ENCODE results near the gene RNASE2. TPM values are rescaled to one million over a fixed set of nuclear protein-coding genes. Genes with fewer than 3 reads are reported as not detected.
"Not testable (repeated sequence)": the region's sequence is repeated elsewhere in the genome, so short reads cannot be mapped to it uniquely, and the experiment has no call there.

The RNASE2 gene
- total RNA-seq, 2 experiments from 2014 or later = not detected

DNA sequence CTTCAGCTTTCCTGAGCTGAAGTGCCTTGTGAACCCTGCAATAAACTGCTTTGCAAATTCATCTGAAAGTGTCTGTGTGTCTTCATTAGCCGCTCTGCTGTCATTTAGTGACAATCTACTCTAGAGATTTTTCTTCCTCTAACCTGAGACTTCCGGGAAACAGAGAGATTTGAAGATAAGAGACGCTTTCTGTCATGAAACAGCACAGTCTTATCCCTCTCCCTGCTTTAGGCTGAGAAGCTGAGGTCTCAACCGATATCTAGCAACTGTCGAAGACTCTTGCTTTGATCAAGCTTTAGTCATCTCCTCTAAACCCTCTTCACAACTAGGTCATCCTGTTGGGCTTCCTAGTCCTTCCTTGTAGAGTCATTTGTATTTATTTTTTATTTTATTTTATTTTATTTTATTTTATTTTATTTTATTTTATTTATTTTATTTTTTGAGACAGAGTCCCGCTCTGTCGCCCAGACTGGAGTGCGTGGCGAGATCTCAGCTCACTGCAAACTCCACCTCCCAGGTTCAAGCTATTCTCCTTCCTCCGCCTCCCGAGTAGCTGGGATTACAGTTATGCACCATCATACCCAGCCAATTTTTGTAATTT, 1.2 kb downstream of the RNASE2 start:
- H3K36me3 Mint-ChIP-seq = no peaks in the 10 kb centered on the region
- H3K9me3 Mint-ChIP-seq = no peaks in the 10 kb centered on the region
- DNase-seq = no peak
- peaks cover 8% of the 10 kb centered on the region for H3K27me3 Mint-ChIP-seq
- ChIA-PET POLR2A (no interaction called here), CTCF (interaction anchor here (1.1 to 1.6 kb wide), 2 partner anchors 15 to 98 kb away, joined by 5 to 6 read pairs; no protein-coding TSS in a partner anchor)
- no peak overlapping the region for H3K27ac Mint-ChIP-seq
- no peak overlapping the region for H3K4me3 Mint-ChIP-seq
- H3K4me1 Mint-ChIP-seq (ENCODE audit: low read depth) = peaks cover 17% of the 10 kb centered on the region
- intact Hi-C loops (cut with micrococcal nuclease) = no loop called here

- H3K4me3 Mint-ChIP-seq; H3K27ac Mint-ChIP-seq; H3K9me3 Mint-ChIP-seq; intact Hi-C loops (cut with micrococcal nuclease); H3K36me3 Mint-ChIP-seq; H3K27me3 Mint-ChIP-seq; DNase-seq; POLR2A ChIA-PET: not testable (repeated sequence)
- CTCF ChIA-PET = interaction anchor here (1.6 to 6.1 kb wide), 2 partner anchors 13 to 101 kb away, joined by 3 to 77 read pairs; no protein-coding TSS in a partner anchor
- H3K4me1 Mint-ChIP-seq (ENCODE audit: low read depth) = peaks cover 21% of the 10 kb centered on the region
Observed at GRCh38 chr14:20958946-20959345, 3.7 kb downstream of the RNASE2 start.

- CTCF ChIA-PET = interaction anchor here (0.6 to 6.5 kb wide), 5 partner anchors 8 to 140 kb away, joined by 3 to 82 read pairs (median 52); no protein-coding TSS in a partner anchor
- Mint-ChIP-seq H3K27me3 (peaks cover 30% of the 10 kb centered on the region), H3K27ac (no peak overlapping the region), H3K36me3 (no peaks in the 10 kb centered on the region), H3K4me1 (ENCODE audit: low read depth) (peaks cover 11% of the 10 kb centered on the region), H3K4me3 (no peak overlapping the region), H3K9me3 (no peaks in the 10 kb centered on the region)
- POLR2A ChIA-PET = no interaction called here
- DNase-seq = no peak
- intact Hi-C loops (cut with micrococcal nuclease) = no loop called here
Observed at GRCh38 chr14:20969336-20969735, 14.0 kb downstream of the RNASE2 start.

- Mint-ChIP-seq H3K4me1 (ENCODE audit: low read depth) (peaks cover 11% of the 10 kb centered on the region), H3K36me3 (no peaks in the 10 kb centered on the region), H3K27me3 (peaks cover 25% of the 10 kb centered on the region), H3K4me3 (peak overlapping the region; percentile 84), H3K27ac (no peak overlapping the region), H3K9me3 (no peaks in the 10 kb centered on the region)
- ChIA-PET POLR2A (interaction anchor here (1.2 kb wide), 1 partner anchor 134 kb away, joined by 4 read pairs; no protein-coding TSS in a partner anchor), CTCF (interaction anchor here (0.6 to 6.5 kb wide), 57 partner anchors 8 to 627 kb away, joined by 3 to 82 read pairs (median 5); partner anchors contain the start of genes APEX1, PARP2, PIP4P1 and RNASE7)
- intact Hi-C loops (cut with micrococcal nuclease) = loop anchor here (5.0 to 10.0 kb wide), 3 partner anchors 98 to 288 kb away; partner anchors contain the start of gene RNASE4
- no peak for DNase-seq
Observed at GRCh38 chr14:20970647-20970982, 15.3 kb downstream of the RNASE2 start.

DNA sequence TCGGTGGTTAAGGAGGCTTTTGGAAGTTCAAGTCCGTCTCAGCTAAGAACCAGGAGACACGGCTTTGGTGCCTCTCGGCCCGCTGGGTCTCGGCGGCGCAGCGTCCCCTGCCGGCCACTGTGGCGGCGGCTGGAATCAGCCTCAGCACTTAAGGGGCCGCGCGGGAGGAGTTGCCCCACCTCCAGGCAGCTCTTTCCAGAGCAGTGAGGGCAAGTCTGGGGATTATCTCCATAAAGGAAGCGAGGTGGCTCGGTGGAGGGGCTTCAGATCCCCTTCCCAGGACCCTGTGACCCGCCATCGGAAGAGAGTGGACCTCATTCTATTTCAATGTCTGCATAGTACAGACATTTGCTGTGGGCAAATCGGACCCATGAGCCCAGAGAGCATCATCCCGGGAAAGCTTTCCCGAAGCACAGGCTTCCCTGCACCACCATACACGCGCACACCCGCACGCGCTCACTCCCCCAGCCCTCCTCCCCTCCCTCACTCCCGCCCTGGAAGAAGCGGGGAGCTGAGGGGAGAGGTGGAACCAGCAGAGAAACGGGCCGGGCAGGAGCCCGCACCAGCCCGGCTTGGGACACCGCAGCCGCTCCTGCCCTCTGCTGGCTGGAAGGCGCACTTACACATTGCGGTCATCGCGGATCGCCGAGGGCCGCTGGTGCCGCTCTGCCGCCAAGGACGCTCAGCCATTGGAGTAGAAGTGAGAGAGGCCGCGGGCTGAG, 15.9 kb downstream of the RNASE2 start:
- CTCF ChIA-PET = interaction anchor here (0.6 to 6.5 kb wide), 62 partner anchors 8 to 628 kb away, joined by 3 to 82 read pairs (median 5); partner anchors contain the start of genes APEX1, PARP2, PIP4P1 and RNASE11
- intact Hi-C loops (cut with micrococcal nuclease) = loop anchor here (1.0 to 10.0 kb wide), 7 partner anchors 10 to 289 kb away; partner anchors contain the start of genes METTL17 and RNASE4
- Mint-ChIP-seq H3K27ac (no peak overlapping the region), H3K4me1 (ENCODE audit: low read depth) (peaks cover 11% of the 10 kb centered on the region), H3K9me3 (no peaks in the 10 kb centered on the region), H3K27me3 (peaks cover 25% of the 10 kb centered on the region), H3K36me3 (no peaks in the 10 kb centered on the region), H3K4me3 (peak overlapping the region; percentile 84)
- POLR2A ChIA-PET = interaction anchor here (1.2 kb wide), 1 partner anchor 133 kb away, joined by 4 read pairs; no protein-coding TSS in a partner anchor
- DNase-seq = peak; percentile 86

GRCh38 chr14:20971705-20972021, 16.4 kb downstream of the RNASE2 start:
- Mint-ChIP-seq H3K27ac (no peak overlapping the region), H3K4me1 (ENCODE audit: low read depth) (peaks cover 11% of the 10 kb centered on the region), H3K4me3 (peak overlapping the region; percentile 84), H3K27me3 (peaks cover 25% of the 10 kb centered on the region), H3K36me3 (no peaks in the 10 kb centered on the region), H3K9me3 (no peaks in the 10 kb centered on the region)
- no peak for DNase-seq
- intact Hi-C loops (cut with micrococcal nuclease) = loop anchor here (1.0 to 10.0 kb wide), 7 partner anchors 10 to 289 kb away; partner anchors contain the start of genes METTL17 and RNASE4
- ChIA-PET CTCF (interaction anchor here (0.9 to 6.5 kb wide), 42 partner anchors 11 to 628 kb away, joined by 3 to 82 read pairs (median 6); partner anchors contain the start of genes APEX1, PARP2, PIP4P1 and RNASE11), POLR2A (interaction anchor here (1.2 kb wide), 1 partner anchor 133 kb away, joined by 4 read pairs; no protein-coding TSS in a partner anchor)

DNA sequence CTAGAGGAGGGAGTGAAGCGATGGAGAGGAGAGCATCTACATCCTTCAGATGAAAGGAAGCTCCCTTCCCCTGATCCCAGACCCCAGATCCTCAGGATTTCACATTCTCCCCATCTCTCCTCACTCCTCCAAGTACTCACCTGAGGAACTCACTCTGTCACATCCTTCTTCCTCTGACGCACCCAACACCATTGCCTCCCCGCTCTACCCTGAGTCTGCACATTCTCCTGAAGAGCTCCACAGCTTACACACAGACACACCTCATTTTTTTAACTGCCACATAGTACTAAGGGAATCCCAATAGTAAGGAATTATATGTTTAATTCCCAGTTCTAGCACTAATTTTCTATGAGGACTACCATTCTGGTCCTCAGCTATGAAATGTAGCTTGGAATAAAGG, 18.2 kb downstream of the RNASE2 start:
- DNase-seq = no peak
- H3K9me3 Mint-ChIP-seq = no peaks in the 10 kb centered on the region
- peaks cover 12% of the 10 kb centered on the region for H3K27me3 Mint-ChIP-seq
- POLR2A ChIA-PET = no interaction called here
- H3K4me3 Mint-ChIP-seq = no peak overlapping the region
- no peaks in the 10 kb centered on the region for H3K36me3 Mint-ChIP-seq
- H3K4me1 Mint-ChIP-seq (ENCODE audit: low read depth) = peaks cover 11% of the 10 kb centered on the region
- no peak overlapping the region for H3K27ac Mint-ChIP-seq
- CTCF ChIA-PET = interaction anchor here (0.9 to 6.5 kb wide), 8 partner anchors 12 to 277 kb away, joined by 3 to 82 read pairs (median 4); no protein-coding TSS in a partner anchor
- intact Hi-C loops (cut with micrococcal nuclease) = loop anchor here (5.0 to 10.0 kb wide), 3 partner anchors 101 to 291 kb away; partner anchors contain the start of gene RNASE4

DNA sequence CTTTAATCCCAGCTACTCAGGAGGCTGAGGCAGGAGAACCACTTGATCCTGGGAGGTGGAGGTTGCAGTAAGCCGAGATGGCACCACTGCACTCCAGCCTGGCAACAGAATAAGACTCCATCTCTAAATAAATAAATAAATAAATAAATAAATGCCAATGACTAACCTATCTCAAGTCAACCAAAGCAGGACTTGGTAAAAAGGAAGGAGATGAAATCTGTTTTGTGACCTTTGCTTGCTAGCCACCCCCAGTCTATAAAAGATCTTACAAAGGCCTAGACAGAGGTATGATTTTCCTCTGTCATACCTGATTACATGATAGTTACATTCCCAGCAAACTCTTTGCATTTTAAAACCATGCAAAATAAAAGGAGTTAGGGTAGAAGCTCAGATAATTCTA, 21.0 kb downstream of the RNASE2 start:
- CTCF ChIA-PET = no interaction called here
- Mint-ChIP-seq H3K9me3 (no peaks in the 10 kb centered on the region), H3K27me3 (peaks cover 10% of the 10 kb centered on the region), H3K4me1 (ENCODE audit: low read depth) (peaks cover 4% of the 10 kb centered on the region), H3K27ac (no peak overlapping the region), H3K4me3 (no peak overlapping the region), H3K36me3 (no peaks in the 10 kb centered on the region)
- no peak for DNase-seq
- POLR2A ChIA-PET = no interaction called here
- intact Hi-C loops (cut with micrococcal nuclease) = loop anchor here (10.0 kb wide), 1 partner anchor 221 kb away; no protein-coding TSS in a partner anchor

GRCh38 chr14:20978687-20979086, 23.4 kb downstream of the RNASE2 start:
- H3K27me3 Mint-ChIP-seq = peaks cover 3% of the 10 kb centered on the region
- H3K4me3 Mint-ChIP-seq = no peak overlapping the region
- no peak overlapping the region for H3K27ac Mint-ChIP-seq
- ChIA-PET POLR2A (no interaction called here), CTCF (interaction anchor here (1.1 to 1.9 kb wide), 2 partner anchors 8 to 36 kb away, joined by 4 to 8 read pairs; no protein-coding TSS in a partner anchor)
- DNase-seq = no peak
- H3K9me3 Mint-ChIP-seq = no peaks in the 10 kb centered on the region
- no peaks in the 10 kb centered on the region for H3K4me1 Mint-ChIP-seq (ENCODE audit: low read depth)
- intact Hi-C loops (cut with micrococcal nuclease) = loop anchor here (10.0 kb wide), 1 partner anchor 224 kb away; no protein-coding TSS in a partner anchor
- H3K36me3 Mint-ChIP-seq = no peaks in the 10 kb centered on the region

DNA sequence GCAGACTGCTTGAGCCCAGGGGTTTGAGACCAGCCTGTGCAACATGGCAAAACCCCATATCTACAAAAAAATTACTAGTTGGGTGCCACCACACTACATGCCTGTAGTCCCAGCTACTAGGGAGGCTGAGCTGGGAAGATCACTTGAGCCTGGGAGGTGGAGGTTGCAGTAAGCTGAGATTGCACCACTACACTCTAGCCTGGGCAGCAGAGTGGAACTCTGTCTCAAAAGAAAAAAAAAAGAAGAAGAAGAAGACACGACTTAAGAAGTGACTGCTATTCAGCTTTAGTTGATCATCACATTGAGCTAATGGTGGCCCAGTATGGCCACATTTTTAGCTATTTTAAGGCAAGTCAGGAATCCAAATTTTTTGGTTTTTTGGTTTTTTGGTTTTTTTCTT, 25.6 kb downstream of the RNASE2 start:
- Mint-ChIP-seq H3K4me1 (ENCODE audit: low read depth) (no peaks in the 10 kb centered on the region), H3K27ac (no peak overlapping the region), H3K9me3 (no peaks in the 10 kb centered on the region), H3K36me3 (no peaks in the 10 kb centered on the region), H3K27me3 (peaks cover 3% of the 10 kb centered on the region), H3K4me3 (no peak overlapping the region)
- no peak for DNase-seq
- POLR2A ChIA-PET = no interaction called here
- intact Hi-C loops (cut with micrococcal nuclease) = no loop called here
- CTCF ChIA-PET = interaction anchor here (4.4 kb wide), 1 partner anchor 10 kb away, joined by 52 read pairs; no protein-coding TSS in a partner anchor

- DNase-seq = no peak
- no peak overlapping the region for H3K27ac Mint-ChIP-seq
- no peak overlapping the region for H3K4me3 Mint-ChIP-seq
- no peaks in the 10 kb centered on the region for H3K36me3 Mint-ChIP-seq
- intact Hi-C loops (cut with micrococcal nuclease) = no loop called here
- peaks cover 3% of the 10 kb centered on the region for H3K27me3 Mint-ChIP-seq
- ChIA-PET POLR2A (no interaction called here), CTCF (interaction anchor here (0.7 to 4.4 kb wide), 4 partner anchors 12 to 125 kb away, joined by 3 to 52 read pairs (median 4); no protein-coding TSS in a partner anchor)
- H3K9me3 Mint-ChIP-seq = no peaks in the 10 kb centered on the region
- H3K4me1 Mint-ChIP-seq (ENCODE audit: low read depth) = peaks cover 3% of the 10 kb centered on the region
Observed at GRCh38 chr14:20982646-20983369, 27.5 kb downstream of the RNASE2 start.
